Suprapubic skin (tissue), 3 donors: Measurements from ENCODE around the gene ITIH5.

ENCODE experiments used
- POLR2AphosphoS5 ChIP-seq, 3 donors: sonication (generic); formaldehyde crosslinking; IDR thresholded peaks; one replicate each; pipeline ENCODE4 v1.6.1; 2017; ENCODE audit warnings: antibody characterized with exemption in 3 of 3
- TF ChIP-seq, protein P1 (sequence below), 2 donors: fragments of 200-600 bp in 1 of 2; fragments of 450-650 bp in 1 of 2; sonication (generic) in 1 of 2; IDR thresholded peaks; one replicate each; pipeline ENCODE4 v1.5.1; 2016 to 2019; ENCODE audit warnings: antibody characterized with exemption in 2 of 2, mild to moderate bottlenecking in 1 of 2, moderate library complexity in 1 of 2

DNA sequence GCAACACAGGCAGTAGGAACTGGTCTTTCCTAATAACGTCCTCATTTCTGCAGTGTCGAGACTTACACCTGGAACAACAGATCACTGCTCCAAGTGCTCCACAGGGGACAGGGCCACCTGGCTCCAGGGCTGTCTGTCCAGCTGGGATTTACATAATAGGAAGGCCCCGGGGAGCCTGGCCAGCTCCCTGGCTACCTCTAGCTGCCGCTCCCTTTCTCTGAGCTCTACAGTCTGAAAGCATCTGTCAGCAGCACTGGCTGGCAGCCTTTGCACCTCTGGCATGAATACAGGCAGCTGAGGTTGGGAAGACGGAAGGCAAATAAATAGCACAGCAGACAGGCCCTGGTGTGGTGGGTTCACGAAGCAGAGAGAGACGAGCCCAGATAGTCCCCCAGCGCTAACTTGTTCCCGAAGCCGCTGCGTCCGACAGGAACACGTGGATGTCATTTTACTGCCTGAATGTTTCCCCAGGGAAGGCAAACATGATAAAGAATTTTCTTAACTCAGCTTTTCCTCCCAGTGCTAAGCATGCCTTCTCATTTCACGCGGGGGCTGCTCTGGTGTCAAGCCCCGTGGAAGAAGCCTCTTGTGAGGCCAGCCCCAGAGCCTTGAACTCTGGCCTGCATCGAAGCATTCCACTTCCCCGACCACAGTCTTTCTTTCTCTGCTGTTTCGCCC lies 105.4 kb downstream of the ITIH5 start:
- TF ChIP-seq, protein P1, sequence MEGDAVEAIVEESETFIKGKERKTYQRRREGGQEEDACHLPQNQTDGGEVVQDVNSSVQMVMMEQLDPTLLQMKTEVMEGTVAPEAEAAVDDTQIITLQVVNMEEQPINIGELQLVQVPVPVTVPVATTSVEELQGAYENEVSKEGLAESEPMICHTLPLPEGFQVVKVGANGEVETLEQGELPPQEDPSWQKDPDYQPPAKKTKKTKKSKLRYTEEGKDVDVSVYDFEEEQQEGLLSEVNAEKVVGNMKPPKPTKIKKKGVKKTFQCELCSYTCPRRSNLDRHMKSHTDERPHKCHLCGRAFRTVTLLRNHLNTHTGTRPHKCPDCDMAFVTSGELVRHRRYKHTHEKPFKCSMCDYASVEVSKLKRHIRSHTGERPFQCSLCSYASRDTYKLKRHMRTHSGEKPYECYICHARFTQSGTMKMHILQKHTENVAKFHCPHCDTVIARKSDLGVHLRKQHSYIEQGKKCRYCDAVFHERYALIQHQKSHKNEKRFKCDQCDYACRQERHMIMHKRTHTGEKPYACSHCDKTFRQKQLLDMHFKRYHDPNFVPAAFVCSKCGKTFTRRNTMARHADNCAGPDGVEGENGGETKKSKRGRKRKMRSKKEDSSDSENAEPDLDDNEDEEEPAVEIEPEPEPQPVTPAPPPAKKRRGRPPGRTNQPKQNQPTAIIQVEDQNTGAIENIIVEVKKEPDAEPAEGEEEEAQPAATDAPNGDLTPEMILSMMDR (IDR thresholded peaks at IDR 0.05), result no peak
- no peak for TF ChIP-seq POLR2AphosphoS5 (IDR thresholded peaks at IDR 0.05)
